GM18511 (cell line): ENCODE measurements around the gene RBBP8.

Source experiments
- ATAC-seq: cut with Tn5 transposase; IDR thresholded peaks from one replicate; pipeline ENCODE4 v1.9.1; 2021; ENCODE audit warnings: mild to moderate bottlenecking, moderate library complexity; ENCODE audit not compliant: unreplicated experiment

Gene RBBP8

GRCh38 chr18:22988208-22988607, 55.1 kb downstream of the RBBP8 start:
- ATAC-seq = no peak

GRCh38 chr18:22998344-22998743, 65.2 kb downstream of the RBBP8 start:
- no peak for ATAC-seq

GRCh38 chr18:22999212-22999611, 66.1 kb downstream of the RBBP8 start:
- ATAC-seq = no peak

GRCh38 chr18:22999647-23000046, 66.5 kb downstream of the RBBP8 start:
- ATAC-seq = no peak

GRCh38 chr18:23003289-23003688, 70.2 kb downstream of the RBBP8 start:
- ATAC-seq = no peak

- no peak for ATAC-seq
Observed at GRCh38 chr18:23012249-23012648, 79.1 kb downstream of the RBBP8 start.

GRCh38 chr18:23020555-23021294, 87.6 kb downstream of the RBBP8 start:
- ATAC-seq = no peak

- ATAC-seq = no peak
Observed at GRCh38 chr18:23021623-23022022, 88.5 kb downstream of the RBBP8 start.

GRCh38 chr18:23032030-23032582, 99.0 kb downstream of the RBBP8 start:
- ATAC-seq = no peak

GRCh38 chr18:23033056-23033455, 99.9 kb downstream of the RBBP8 start:
- ATAC-seq = no peak

GRCh38 chr18:23036660-23037201, 103.6 kb downstream of the RBBP8 start:
- ATAC-seq = no peak

- ATAC-seq = no peak
Observed at GRCh38 chr18:23037646-23038045, 104.5 kb downstream of the RBBP8 start.

GRCh38 chr18:23038712-23039111, 105.6 kb downstream of the RBBP8 start:
- no peak for ATAC-seq

GRCh38 chr18:23042133-23042532, 109.0 kb downstream of the RBBP8 start:
- no peak for ATAC-seq

- ATAC-seq = no peak
Observed at GRCh38 chr18:23043803-23044376, 110.8 kb downstream of the RBBP8 start.

- ATAC-seq = no peak
Observed at GRCh38 chr18:23049698-23050373, 116.7 kb downstream of the RBBP8 start.

- ATAC-seq = no peak
Observed at GRCh38 chr18:23053776-23054457, 120.8 kb downstream of the RBBP8 start.

GRCh38 chr18:23054553-23054952, 121.4 kb downstream of the RBBP8 start:
- no peak for ATAC-seq

GRCh38 chr18:23056315-23056714, 123.2 kb downstream of the RBBP8 start:
- no peak for ATAC-seq

GRCh38 chr18:23057096-23057495, 124.0 kb downstream of the RBBP8 start:
- no peak for ATAC-seq
